ENCODE measurements around the gene GDAP2. TPM values are rescaled to one million over a fixed set of nuclear protein-coding genes. Genes with fewer than 3 reads are reported as not detected.

GDAP2 gene
- total RNA-seq, 4 donors from 2014 or later = 18.1 to 20.4 (median 19.7) TPM

DNA sequence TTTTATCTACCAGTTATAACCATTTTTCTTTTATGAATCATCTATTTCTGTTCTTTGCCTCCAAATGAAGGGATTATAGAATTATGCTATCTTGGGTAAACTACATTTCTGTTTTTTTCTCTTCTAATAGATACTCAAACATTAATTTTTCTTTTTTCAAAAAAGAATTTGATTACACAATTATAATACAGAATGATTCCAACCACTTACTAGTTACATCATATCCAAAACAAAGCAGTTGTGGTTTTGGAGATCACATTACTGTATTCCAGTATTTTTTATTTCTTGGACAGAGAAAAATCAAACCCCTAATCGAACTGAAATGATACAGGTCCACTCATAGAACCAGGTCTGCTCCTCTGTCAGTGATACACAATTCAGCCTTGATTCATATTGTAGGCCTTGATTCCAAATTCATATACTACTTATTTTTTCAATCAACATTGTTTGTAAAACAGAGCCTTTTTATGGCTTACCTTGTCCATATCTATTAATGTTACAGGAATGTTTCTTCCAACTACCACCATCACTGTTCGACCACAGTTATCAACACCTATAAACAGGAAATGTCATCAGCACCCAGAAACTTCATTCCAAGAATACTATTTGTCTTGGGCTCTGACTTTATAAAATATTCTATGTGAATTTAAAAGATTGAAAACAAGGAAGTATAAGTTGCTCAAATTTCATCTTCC, 43.2 kb downstream of the GDAP2 start:
- 85 to 86% methylated on average over 2 of the region's 2 CpGs for WGBS, 2 donors

DNA sequence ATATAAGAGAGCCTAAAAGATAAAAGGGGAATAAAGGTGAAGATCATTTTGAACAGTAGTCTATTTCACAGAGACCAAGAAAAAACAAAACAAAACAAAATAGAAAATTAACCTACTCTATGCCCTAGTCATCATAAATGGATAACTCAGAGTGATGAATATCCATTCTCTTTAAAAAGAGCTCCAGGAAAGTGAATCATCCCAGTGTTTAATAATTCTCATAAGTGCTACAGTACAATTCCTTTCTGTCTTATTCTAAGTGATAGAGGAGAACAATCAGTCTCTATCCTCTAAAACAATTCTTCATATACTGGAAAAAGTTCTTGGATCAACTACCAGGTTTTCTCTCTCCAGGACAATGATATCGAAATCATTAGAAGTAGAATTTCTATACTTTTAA, 45.8 kb downstream of the GDAP2 start:
- no peak overlapping the region for H3K4me3 ChIP-seq (ENCODE audit: low read depth, poor library complexity, severe bottlenecking)
- DNase-seq (ENCODE audit: low spot score in 2 of 2) = no peak
- no peak for TF ChIP-seq POLR2A (IDR thresholded peaks at IDR 0.05)
- TF ChIP-seq, protein P1, sequence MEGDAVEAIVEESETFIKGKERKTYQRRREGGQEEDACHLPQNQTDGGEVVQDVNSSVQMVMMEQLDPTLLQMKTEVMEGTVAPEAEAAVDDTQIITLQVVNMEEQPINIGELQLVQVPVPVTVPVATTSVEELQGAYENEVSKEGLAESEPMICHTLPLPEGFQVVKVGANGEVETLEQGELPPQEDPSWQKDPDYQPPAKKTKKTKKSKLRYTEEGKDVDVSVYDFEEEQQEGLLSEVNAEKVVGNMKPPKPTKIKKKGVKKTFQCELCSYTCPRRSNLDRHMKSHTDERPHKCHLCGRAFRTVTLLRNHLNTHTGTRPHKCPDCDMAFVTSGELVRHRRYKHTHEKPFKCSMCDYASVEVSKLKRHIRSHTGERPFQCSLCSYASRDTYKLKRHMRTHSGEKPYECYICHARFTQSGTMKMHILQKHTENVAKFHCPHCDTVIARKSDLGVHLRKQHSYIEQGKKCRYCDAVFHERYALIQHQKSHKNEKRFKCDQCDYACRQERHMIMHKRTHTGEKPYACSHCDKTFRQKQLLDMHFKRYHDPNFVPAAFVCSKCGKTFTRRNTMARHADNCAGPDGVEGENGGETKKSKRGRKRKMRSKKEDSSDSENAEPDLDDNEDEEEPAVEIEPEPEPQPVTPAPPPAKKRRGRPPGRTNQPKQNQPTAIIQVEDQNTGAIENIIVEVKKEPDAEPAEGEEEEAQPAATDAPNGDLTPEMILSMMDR (IDR thresholded peaks at IDR 0.05) = no peak
- intact Hi-C loops (cut with DNase I; ENCODE audit: low total_unique reads) = no loop called here
- 96 to 98% methylated on average over 1 of the region's 1 CpG for WGBS, 2 donors

More for the DNA sequence above, 43.2 kb downstream of the GDAP2 start:
- no peak overlapping the region for H3K4me3 ChIP-seq (ENCODE audit: low read depth, poor library complexity, severe bottlenecking)
- no peak for DNase-seq (ENCODE audit: low spot score in 2 of 2)
- intact Hi-C loops (cut with DNase I; ENCODE audit: low total_unique reads) = no loop called here
- no peak for TF ChIP-seq POLR2A (IDR thresholded peaks at IDR 0.05)
- TF ChIP-seq, protein P1 (IDR thresholded peaks at IDR 0.05) = no peak

DNA sequence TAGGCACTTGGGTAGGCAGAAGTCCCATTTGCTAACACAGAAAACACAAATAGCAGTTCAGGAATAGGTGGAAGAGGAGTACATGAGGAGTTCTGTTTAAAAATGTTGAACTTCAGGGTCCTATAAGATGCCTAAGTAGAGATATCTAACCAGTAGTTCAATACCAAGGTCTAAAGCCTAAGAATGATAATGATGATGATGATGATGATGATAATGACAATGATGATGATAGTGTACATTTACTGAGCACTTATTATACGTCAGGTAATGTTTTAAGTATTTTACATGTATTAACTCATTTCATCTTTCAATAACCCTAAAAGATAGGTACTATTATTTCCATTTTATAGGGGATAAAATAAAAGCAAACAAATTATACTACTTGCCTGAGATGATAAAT, 50.1 kb downstream of the GDAP2 start:
- TF ChIP-seq POLR2A (IDR thresholded peaks at IDR 0.05) = no peak
- TF ChIP-seq, protein P1 (IDR thresholded peaks at IDR 0.05) = no peak
- intact Hi-C loops (cut with DNase I; ENCODE audit: low total_unique reads) = no loop called here
- DNase-seq (ENCODE audit: low spot score in 2 of 2) = no peak
- 93 to 98% methylated on average over 1 of the region's 1 CpG for WGBS, 2 donors
- H3K4me3 ChIP-seq (ENCODE audit: low read depth, poor library complexity, severe bottlenecking) = no peak overlapping the region

DNA sequence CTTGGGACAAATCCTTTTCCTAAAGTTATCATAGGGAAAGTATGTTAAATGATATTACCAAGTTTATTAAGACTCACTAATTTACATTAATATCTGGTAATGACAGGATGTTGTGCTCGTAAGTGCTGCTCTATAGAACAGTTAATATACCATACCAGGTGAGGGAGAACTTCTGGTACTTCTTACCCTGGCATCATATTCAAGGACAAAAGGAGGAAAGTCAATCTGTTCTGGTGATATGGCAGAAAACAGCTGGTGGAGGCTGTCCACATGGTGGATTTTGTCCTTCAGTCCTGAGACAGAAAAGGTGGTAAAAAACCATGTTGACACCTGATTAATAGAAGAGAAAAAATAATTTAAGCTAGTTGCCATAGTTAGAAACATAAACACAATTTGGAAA, 51.6 kb downstream of the GDAP2 start:
- 90 to 100% methylated on average over 1 of the region's 1 CpG for WGBS, 2 donors
- TF ChIP-seq, protein P1 (IDR thresholded peaks at IDR 0.05) = no peak
- TF ChIP-seq POLR2A (IDR thresholded peaks at IDR 0.05) = no peak
- H3K4me3 ChIP-seq (ENCODE audit: low read depth, poor library complexity, severe bottlenecking) = no peak overlapping the region
- intact Hi-C loops (cut with DNase I; ENCODE audit: low total_unique reads) = no loop called here
- no peak for DNase-seq (ENCODE audit: low spot score in 2 of 2)

DNA sequence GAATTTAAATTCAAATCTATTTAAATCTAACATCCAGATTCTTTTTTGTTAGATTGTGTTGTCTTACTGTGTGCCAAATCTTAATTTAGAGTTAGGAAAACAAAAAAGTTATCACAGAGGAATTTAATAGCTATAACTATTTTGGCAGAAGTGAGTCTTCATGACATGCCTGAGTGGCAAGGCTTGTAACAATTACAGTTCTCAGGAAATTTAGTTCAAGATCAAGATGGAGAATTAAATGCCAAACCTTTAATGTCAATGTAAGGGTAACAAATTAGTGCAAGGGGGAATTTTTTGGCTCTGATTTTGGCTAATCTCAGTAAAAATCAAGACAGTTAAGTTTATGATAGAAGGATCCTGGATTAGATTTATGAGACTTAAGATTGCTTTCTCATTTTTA, 58.4 kb downstream of the GDAP2 start:
- no peak overlapping the region for H3K4me3 ChIP-seq (ENCODE audit: low read depth, poor library complexity, severe bottlenecking)
- intact Hi-C loops (cut with DNase I; ENCODE audit: low total_unique reads) = no loop called here
- no peak for DNase-seq (ENCODE audit: low spot score in 2 of 2)
- TF ChIP-seq, protein P1 (IDR thresholded peaks at IDR 0.05) = no peak
- TF ChIP-seq POLR2A (IDR thresholded peaks at IDR 0.05) = no peak

DNA sequence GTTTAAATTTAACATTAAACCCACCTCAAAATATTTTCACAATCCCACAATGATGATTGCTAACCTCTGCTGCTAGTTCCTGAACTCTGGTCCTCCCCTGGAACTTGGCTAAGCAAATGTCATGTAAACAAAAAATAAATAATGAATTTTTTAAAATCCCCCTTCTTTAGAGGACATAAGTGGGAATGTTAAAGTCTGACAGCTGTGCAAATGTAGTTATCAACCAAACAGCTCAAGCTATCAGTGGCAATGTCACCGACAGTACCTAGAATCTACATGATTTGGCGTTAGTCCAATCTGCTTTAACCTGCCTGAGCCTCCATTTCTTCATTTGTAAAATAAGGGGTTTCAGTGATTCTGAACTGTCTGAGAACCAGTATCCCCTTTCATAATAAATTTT, 67.7 kb downstream of the GDAP2 start:
- intact Hi-C loops (cut with DNase I; ENCODE audit: low total_unique reads) = no loop called here
- no peak for TF ChIP-seq POLR2A (IDR thresholded peaks at IDR 0.05)
- TF ChIP-seq, protein P1 (IDR thresholded peaks at IDR 0.05) = no peak
- DNase-seq (ENCODE audit: low spot score in 2 of 2) = no peak
- 80 to 82% methylated on average over 2 of the region's 2 CpGs for WGBS, 2 donors
- H3K4me3 ChIP-seq (ENCODE audit: low read depth, poor library complexity, severe bottlenecking) = no peak overlapping the region

Measured in lower leg skin (tissue), 4 donors.